ENCODE data around the gene BTG2.

- TF ChIP-seq, protein P1, sequence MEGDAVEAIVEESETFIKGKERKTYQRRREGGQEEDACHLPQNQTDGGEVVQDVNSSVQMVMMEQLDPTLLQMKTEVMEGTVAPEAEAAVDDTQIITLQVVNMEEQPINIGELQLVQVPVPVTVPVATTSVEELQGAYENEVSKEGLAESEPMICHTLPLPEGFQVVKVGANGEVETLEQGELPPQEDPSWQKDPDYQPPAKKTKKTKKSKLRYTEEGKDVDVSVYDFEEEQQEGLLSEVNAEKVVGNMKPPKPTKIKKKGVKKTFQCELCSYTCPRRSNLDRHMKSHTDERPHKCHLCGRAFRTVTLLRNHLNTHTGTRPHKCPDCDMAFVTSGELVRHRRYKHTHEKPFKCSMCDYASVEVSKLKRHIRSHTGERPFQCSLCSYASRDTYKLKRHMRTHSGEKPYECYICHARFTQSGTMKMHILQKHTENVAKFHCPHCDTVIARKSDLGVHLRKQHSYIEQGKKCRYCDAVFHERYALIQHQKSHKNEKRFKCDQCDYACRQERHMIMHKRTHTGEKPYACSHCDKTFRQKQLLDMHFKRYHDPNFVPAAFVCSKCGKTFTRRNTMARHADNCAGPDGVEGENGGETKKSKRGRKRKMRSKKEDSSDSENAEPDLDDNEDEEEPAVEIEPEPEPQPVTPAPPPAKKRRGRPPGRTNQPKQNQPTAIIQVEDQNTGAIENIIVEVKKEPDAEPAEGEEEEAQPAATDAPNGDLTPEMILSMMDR (IDR thresholded peaks at IDR 0.05) = no peak
- no peak for TF ChIP-seq ZFX (IDR thresholded peaks at IDR 0.05; ENCODE audit: borderline replicate concordance)
These were observed 53.8 kb downstream of the BTG2 start for GRCh38 chr1:203359010-203359571.

Measured in 22Rv1 (cell line).